Measurements from ENCODE around the gene AP4S1.
"Not testable (repeated sequence)": the region's sequence is repeated elsewhere in the genome, so short reads cannot be mapped to it uniquely, and the experiment has no call there.

DNA sequence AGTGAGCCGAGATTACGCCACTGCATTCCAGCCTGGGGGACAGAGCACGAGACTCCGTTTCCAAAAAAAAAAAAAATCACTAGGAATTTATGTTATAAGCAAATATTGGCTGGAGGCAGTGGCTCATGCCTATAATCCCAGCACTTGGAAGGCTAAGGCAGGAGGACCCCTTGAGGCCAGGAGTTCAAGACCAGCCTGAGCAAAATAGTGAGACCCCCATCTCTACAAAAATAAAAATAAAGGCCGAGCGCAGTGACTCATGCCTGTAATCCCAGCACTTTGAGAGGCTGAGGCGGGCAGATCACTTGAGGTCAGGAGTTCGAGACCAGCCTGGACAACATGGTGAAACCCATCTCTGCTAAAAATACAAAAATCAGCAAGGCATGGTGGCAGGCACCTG lies 37.5 kb downstream of the AP4S1 start:
- TF ChIP-seq, protein P1, sequence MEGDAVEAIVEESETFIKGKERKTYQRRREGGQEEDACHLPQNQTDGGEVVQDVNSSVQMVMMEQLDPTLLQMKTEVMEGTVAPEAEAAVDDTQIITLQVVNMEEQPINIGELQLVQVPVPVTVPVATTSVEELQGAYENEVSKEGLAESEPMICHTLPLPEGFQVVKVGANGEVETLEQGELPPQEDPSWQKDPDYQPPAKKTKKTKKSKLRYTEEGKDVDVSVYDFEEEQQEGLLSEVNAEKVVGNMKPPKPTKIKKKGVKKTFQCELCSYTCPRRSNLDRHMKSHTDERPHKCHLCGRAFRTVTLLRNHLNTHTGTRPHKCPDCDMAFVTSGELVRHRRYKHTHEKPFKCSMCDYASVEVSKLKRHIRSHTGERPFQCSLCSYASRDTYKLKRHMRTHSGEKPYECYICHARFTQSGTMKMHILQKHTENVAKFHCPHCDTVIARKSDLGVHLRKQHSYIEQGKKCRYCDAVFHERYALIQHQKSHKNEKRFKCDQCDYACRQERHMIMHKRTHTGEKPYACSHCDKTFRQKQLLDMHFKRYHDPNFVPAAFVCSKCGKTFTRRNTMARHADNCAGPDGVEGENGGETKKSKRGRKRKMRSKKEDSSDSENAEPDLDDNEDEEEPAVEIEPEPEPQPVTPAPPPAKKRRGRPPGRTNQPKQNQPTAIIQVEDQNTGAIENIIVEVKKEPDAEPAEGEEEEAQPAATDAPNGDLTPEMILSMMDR (IDR thresholded peaks at IDR 0.05) = not testable (repeated sequence)
- not testable (repeated sequence) for TF ChIP-seq POLR2A (IDR thresholded peaks at IDR 0.05)
